Suprapubic skin (tissue), 3 donors: Measurements from ENCODE around the gene HTRA2.

Source experiments
- CTCF ChIP-seq, 2 donors: fragments of 200-600 bp in 1 of 2; fragments of 450-650 bp in 1 of 2; sonication (generic) in 1 of 2; IDR thresholded peaks; one replicate each; pipeline ENCODE4 v1.5.1; 2016 to 2019; ENCODE audit warnings: antibody characterized with exemption in 2 of 2, mild to moderate bottlenecking in 1 of 2, moderate library complexity in 1 of 2
- EP300 ChIP-seq: sonication (generic); formaldehyde crosslinking; IDR thresholded peaks from one replicate; pipeline ENCODE4 v1.6.1; 2017; ENCODE audit warnings: antibody characterized with exemption

- TF ChIP-seq CTCF (IDR thresholded peaks at IDR 0.05), result no peak
- no peak for TF ChIP-seq EP300
Observed at GRCh38 chr2:74524005-74524404, 5.7 kb upstream of the HTRA2 start.
